NB4 (cell line): Measurements from ENCODE around the gene GRIK1.

ENCODE experiments used
- MAX ChIP-seq: IDR thresholded peaks from 2 replicates; pipeline ENCODE4 v1.6.1; 2011; ENCODE audit warnings: low read depth, low read length
- TF ChIP-seq, protein P1 (sequence below): IDR thresholded peaks from one replicate; pipeline ENCODE4 v1.5.1; 2012; ENCODE audit warnings: low read depth, low read length

DNA sequence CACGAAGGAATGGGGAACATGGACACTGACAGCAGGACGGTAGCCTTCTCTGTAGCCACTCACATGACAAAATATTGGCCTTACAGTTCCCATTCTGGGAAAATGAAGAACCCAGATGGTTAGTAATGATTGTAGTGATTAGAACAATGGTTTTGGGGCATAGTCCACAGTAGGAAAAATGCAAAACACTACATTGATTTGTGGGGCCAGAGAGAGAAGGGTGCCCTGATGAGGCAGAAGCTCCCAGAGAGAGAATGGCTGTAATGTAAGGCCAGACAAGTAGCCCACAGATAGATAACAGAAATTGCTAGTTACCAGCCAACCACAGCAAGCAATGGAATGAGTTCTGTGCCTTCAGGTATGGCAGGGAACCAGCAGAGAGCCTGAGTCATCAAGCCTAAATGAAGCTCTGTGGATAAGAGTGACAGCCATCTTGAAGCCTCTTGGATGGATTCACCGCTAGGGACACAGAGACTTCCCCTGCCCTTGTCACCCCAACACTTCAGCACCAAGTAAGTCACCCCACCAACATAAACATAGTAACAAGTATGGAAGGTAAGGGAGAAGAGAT, 435.0 kb downstream of the GRIK1 start:
- TF ChIP-seq, protein P1, sequence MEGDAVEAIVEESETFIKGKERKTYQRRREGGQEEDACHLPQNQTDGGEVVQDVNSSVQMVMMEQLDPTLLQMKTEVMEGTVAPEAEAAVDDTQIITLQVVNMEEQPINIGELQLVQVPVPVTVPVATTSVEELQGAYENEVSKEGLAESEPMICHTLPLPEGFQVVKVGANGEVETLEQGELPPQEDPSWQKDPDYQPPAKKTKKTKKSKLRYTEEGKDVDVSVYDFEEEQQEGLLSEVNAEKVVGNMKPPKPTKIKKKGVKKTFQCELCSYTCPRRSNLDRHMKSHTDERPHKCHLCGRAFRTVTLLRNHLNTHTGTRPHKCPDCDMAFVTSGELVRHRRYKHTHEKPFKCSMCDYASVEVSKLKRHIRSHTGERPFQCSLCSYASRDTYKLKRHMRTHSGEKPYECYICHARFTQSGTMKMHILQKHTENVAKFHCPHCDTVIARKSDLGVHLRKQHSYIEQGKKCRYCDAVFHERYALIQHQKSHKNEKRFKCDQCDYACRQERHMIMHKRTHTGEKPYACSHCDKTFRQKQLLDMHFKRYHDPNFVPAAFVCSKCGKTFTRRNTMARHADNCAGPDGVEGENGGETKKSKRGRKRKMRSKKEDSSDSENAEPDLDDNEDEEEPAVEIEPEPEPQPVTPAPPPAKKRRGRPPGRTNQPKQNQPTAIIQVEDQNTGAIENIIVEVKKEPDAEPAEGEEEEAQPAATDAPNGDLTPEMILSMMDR, result no peak
- TF ChIP-seq MAX, result no peak
